Measurements from ENCODE around the gene STK32C.
"Not testable (repeated sequence)": the region's sequence is repeated elsewhere in the genome, so short reads cannot be mapped to it uniquely, and the experiment has no call there.

Gene STK32C

GRCh38 chr10:132162590-132163277 is 145.0 kb downstream of the STK32C start:
- no peak for DNase-seq

- DNase-seq, result no peak
These were observed 145.7 kb downstream of the STK32C start for GRCh38 chr10:132162021-132162531.

- DNase-seq, result not testable (repeated sequence)
These were observed 146.7 kb downstream of the STK32C start for GRCh38 chr10:132160834-132161622.

- not testable (repeated sequence) for DNase-seq
These were observed 147.5 kb downstream of the STK32C start for GRCh38 chr10:132160231-132160630.

- not testable (repeated sequence) for DNase-seq
These were observed 148.2 kb downstream of the STK32C start for GRCh38 chr10:132159302-132160230.

GRCh38 chr10:132158823-132159222 is 148.9 kb downstream of the STK32C start:
- no peak for DNase-seq

GRCh38 chr10:132158122-132158741 is 149.5 kb downstream of the STK32C start:
- DNase-seq, result no peak
